Psoas muscle (tissue), 8 donors: ENCODE results near the gene CLSTN2. TPM values are rescaled to one million over a fixed set of nuclear protein-coding genes. Genes with fewer than 3 reads are reported as not detected.

Experiments used
- ATAC-seq, 4 donors: fragments of 200-7000 bp; cut with Tn5 transposase; one replicate each; pipeline ENCODE4 v1.9.1; 2020; ENCODE audit warnings: moderate library complexity in 3 of 4, mild to moderate bottlenecking in 2 of 4
- DNase-seq, 2 donors: peaks; one replicate each; pipeline ENCODE4 v3.0.0-alpha.2; 2020
- H3K27ac ChIP-seq: fragments of 200-600 bp; one replicate; pipeline ENCODE4 v1.8.0; 2022
- H3K27me3 ChIP-seq, 3 donors: fragments of 200-600 bp in 1 of 3; one replicate each; pipeline versions ENCODE4 v1.6.1 to v1.8.0; 2013 to 2022; ENCODE audit warnings: low read length in 2 of 3, mild to moderate bottlenecking in 2 of 3, moderate library complexity in 1 of 3; ENCODE audit not compliant: insufficient read depth in 3 of 3
- H3K36me3 ChIP-seq, 2 donors: fragments of 200-600 bp in 1 of 2; one replicate each; pipeline versions ENCODE4 v1.6.1 to v1.8.0; 2013 to 2022; ENCODE audit warnings: low read depth in 1 of 2, mild to moderate bottlenecking in 1 of 2, moderate library complexity in 1 of 2; ENCODE audit not compliant: insufficient read depth in 1 of 2
- H3K4me1 ChIP-seq: fragments of 200-600 bp; one replicate; pipeline ENCODE4 v1.8.0; 2022
- H3K4me3 ChIP-seq: fragments of 200-600 bp; one replicate; pipeline ENCODE4 v1.8.0; 2022; ENCODE audit warnings: mild to moderate bottlenecking
- H3K9me3 ChIP-seq: fragments of 200-600 bp; one replicate; pipeline ENCODE4 v1.8.0; 2022
- CTCF ChIP-seq: fragments of 200-600 bp; IDR thresholded peaks from one replicate; pipeline ENCODE4 v1.8.0; 2022; ENCODE audit warnings: antibody characterized with exemption
- WGBS, 3 donors: extraction: QIAGEN DNeasy Blood & Tissue Kit; methylation state at CpG; one replicate each; pipeline versions ENCODE4 v1.1.6 to v1.1.7; 2013; 5-methylcytosine and 5-hydroxymethylcytosine counted together
- intact Hi-C, 2 donors: fragments of 100-400 bp; cut with DNase I; formaldehyde crosslinking; loops; one replicate each; pipeline versions ENCODE4 v1.11.0 to v1.14.2; 2022
- polyA plus RNA-seq, 3 donors: library from polyadenylated mRNA; stranded (reverse); fragments of 200-250 nt; gene quantifications; one replicate each; pipeline ENCODE4 v1.2.3, GENCODE V29; 2013
- total RNA-seq, 4 donors: library from RNA; stranded (reverse); fragmentation: NEBNext Ultra II Directional in 2 of 4; extraction: Animal tissue kit (Norgen Biotek cat#: 25700) in 2 of 4; gene quantifications; one replicate each; pipeline versions ENCODE4 v1.2.1 to v1.2.4, GENCODE V29; 2021 to 2023
- donor health status: healthy with polysubstance abuse.
- donor health status: DM: no; HTN: no; CAD: no; lungs with moderate emphysema.
- donor health status: Bipolar disorder and iron deficiency.
- donor health status: healthy.
- donor health status: DM: yes; HTN: yes; CAD: no.
- donor health status: DM: no; HTN: no; CAD: no.
- donor health status: DM: no; HTN: no; CAD: no.
- donor health status: DM: yes; HTN: yes; CAD: no.

Gene CLSTN2
- total and polyA plus RNA-seq, 7 donors, result 0.24 to 5.0 (median 1.5) TPM

GRCh38 chr3:139954146-139954860 is 19.3 kb downstream of the CLSTN2 start:
- Histone ChIP-seq H3K27me3 (no peaks in the 10 kb centered on the region), H3K9me3 (no peaks in the 10 kb centered on the region), H3K36me3 (no peaks in the 10 kb centered on the region), H3K4me3 (no peak overlapping the region), H3K27ac (no peak overlapping the region), H3K4me1 (no peaks in the 10 kb centered on the region)
- intact Hi-C loops, result no loop called here
- TF ChIP-seq CTCF, result no peak
- WGBS, 3 donors, result 82 to 91% (median 90%) methylated on average over 3 of the region's 3 CpGs
- no peak for DNase-seq
- ATAC-seq, result no peak

GRCh38 chr3:139957844-139958243 is 22.9 kb downstream of the CLSTN2 start:
- WGBS, 3 donors, result 36 to 65% (median 47%) methylated on average over 4 of the region's 4 CpGs
- intact Hi-C loops, result no loop called here

GRCh38 chr3:139969386-139969785 is 34.4 kb downstream of the CLSTN2 start:
- 91 to 94% (median 93%) methylated on average over 1 of the region's 1 CpG for WGBS, 3 donors
- no peaks in the 10 kb centered on the region for H3K36me3 ChIP-seq
- H3K4me1 ChIP-seq, result no peaks in the 10 kb centered on the region
- intact Hi-C loops, result no loop called here
- no peak overlapping the region for H3K27ac ChIP-seq
- no peak overlapping the region for H3K4me3 ChIP-seq
- H3K9me3 ChIP-seq, result no peaks in the 10 kb centered on the region
- no peak for TF ChIP-seq CTCF
- no peaks in the 10 kb centered on the region for H3K27me3 ChIP-seq
- no peak for ATAC-seq
- no peak for DNase-seq

More at GRCh38 chr3:139957844-139958243, 22.9 kb downstream of the CLSTN2 start:
- H3K27ac ChIP-seq, result no peak overlapping the region
- DNase-seq, result no peak
- ATAC-seq, result no peak
- H3K4me3 ChIP-seq, result no peak overlapping the region
- no peaks in the 10 kb centered on the region for H3K4me1 ChIP-seq
- TF ChIP-seq CTCF, result no peak
- no peaks in the 10 kb centered on the region for H3K27me3 ChIP-seq
- H3K9me3 ChIP-seq, result no peaks in the 10 kb centered on the region
- no peaks in the 10 kb centered on the region for H3K36me3 ChIP-seq

- Histone ChIP-seq H3K27me3 (no peaks in the 10 kb centered on the region), H3K27ac (no peak overlapping the region), H3K36me3 (no peaks in the 10 kb centered on the region), H3K4me1 (no peaks in the 10 kb centered on the region), H3K4me3 (no peak overlapping the region), H3K9me3 (no peaks in the 10 kb centered on the region)
- intact Hi-C loops, result no loop called here
- WGBS, 3 donors, result 49 to 73% (median 56%) methylated on average over 5 of the region's 5 CpGs
- no peak for TF ChIP-seq CTCF
- ATAC-seq (no peak), DNase-seq (no peak)
These were observed 35.5 kb downstream of the CLSTN2 start for GRCh38 chr3:139970526-139970925.
